AG09319 (cell line): ENCODE data around the gene IQCH.
"Not testable (repeated sequence)": the region's sequence is repeated elsewhere in the genome, so short reads cannot be mapped to it uniquely, and the experiment has no call there.

Source experiments
- DNase-seq: peaks from one replicate; pipeline ENCODE4 v3.0.0-alpha.2; 2010; ENCODE audit warnings: low read depth; ENCODE audit errors: extremely low read depth
- CTCF ChIP-seq: IDR thresholded peaks from 2 replicates; pipeline ENCODE4 v1.5.1; 2011; ENCODE audit warnings: low read depth, mild to moderate bottlenecking, inconsistent platforms, low read length, moderate library complexity

Gene IQCH

GRCh38 chr15:67420137-67420536, 165.6 kb downstream of the IQCH start:
- TF ChIP-seq CTCF = no peak
- no peak for DNase-seq

GRCh38 chr15:67421105-67421504, 166.5 kb downstream of the IQCH start:
- no peak for TF ChIP-seq CTCF
- no peak for DNase-seq

GRCh38 chr15:67422296-67422695, 167.7 kb downstream of the IQCH start:
- no peak for TF ChIP-seq CTCF
- DNase-seq = no peak

- peak; percentile 86 for TF ChIP-seq CTCF
- peak; percentile 18 for DNase-seq
Measured at GRCh38 chr15:67433495-67434099, 179.0 kb downstream of the IQCH start.

- not testable (repeated sequence) for DNase-seq
Measured at GRCh38 chr15:67436351-67437250, 182.0 kb downstream of the IQCH start.

GRCh38 chr15:67444100-67444499, 189.5 kb downstream of the IQCH start:
- no peak; the same call in 1 of the 2 replicates for TF ChIP-seq CTCF
- DNase-seq = no peak

- TF ChIP-seq CTCF = no peak
- no peak for DNase-seq
Measured at GRCh38 chr15:67446449-67446848, 191.9 kb downstream of the IQCH start.

- DNase-seq = not testable (repeated sequence)
Measured at GRCh38 chr15:67448372-67448771, 193.8 kb downstream of the IQCH start.

- not testable (repeated sequence) for DNase-seq
Measured at GRCh38 chr15:67453703-67454102, 199.1 kb downstream of the IQCH start.
